A172 (cell line): ENCODE data around the gene DNMT3L. TPM values are rescaled to one million over a fixed set of nuclear protein-coding genes. Genes with fewer than 3 reads are reported as not detected.
"Not testable (repeated sequence)": the region's sequence is repeated elsewhere in the genome, so short reads cannot be mapped to it uniquely, and the experiment has no call there.

Experiments used
- DNase-seq: peaks from one replicate; pipeline ENCODE4 v3.0.0-alpha.2; 2015; ENCODE audit warnings: low spot score
- total RNA-seq: library from RNA; depleted of rRNA; stranded (reverse); fragments of >200 nt; shearing (Covaris generic); gene quantifications from 2 replicates; pipeline ENCODE4 v1.2.3, GENCODE V29; 2014; rRNA removed

DNMT3L gene
- total RNA-seq, 1 experiment from 2014 or later, result not detected

- DNase-seq, result no peak
These were observed 62.2 kb downstream of the DNMT3L start for GRCh38 chr21:44199448-44199847.

- DNase-seq, result not testable (repeated sequence)
These were observed 64.6 kb downstream of the DNMT3L start for GRCh38 chr21:44197156-44197516.

Other genes starting within 250 kb of the DNMT3L start
- 30.3 and 34.7 TPM in 2 replicates for gene TRAPPC10, start 249.6 kb downstream of the DNMT3L start, total RNA-seq
- gene PWP2, start 154.5 kb downstream of the DNMT3L start, total RNA-seq, result 44.4 and 56.9 TPM in 2 replicates
- gene GATD3, start 128.2 kb downstream of the DNMT3L start, total RNA-seq, result 58.8 and 66.8 TPM in 2 replicates
- gene ICOSLG, start 21.0 kb downstream of the DNMT3L start, total RNA-seq, result 1.2 and 1.8 TPM in 2 replicates
- gene AIRE, start 24.0 kb upstream of the DNMT3L start, total RNA-seq, result not detected in 2 replicates
- 114 and 115 TPM in 2 replicates for gene PFKL, start 38.2 kb upstream of the DNMT3L start, total RNA-seq
- 26.3 and 27.8 TPM in 2 replicates for gene CFAP410, start 77.5 kb upstream of the DNMT3L start, total RNA-seq
- gene TRPM2, start 91.7 kb upstream of the DNMT3L start, total RNA-seq, result 0.98 and 1.9 TPM in 2 replicates
- 0.50 and 1.5 TPM in 2 replicates for gene LRRC3, start 193.6 kb upstream of the DNMT3L start, total RNA-seq